ENCODE data around the gene HTT.

Gene HTT

DNA sequence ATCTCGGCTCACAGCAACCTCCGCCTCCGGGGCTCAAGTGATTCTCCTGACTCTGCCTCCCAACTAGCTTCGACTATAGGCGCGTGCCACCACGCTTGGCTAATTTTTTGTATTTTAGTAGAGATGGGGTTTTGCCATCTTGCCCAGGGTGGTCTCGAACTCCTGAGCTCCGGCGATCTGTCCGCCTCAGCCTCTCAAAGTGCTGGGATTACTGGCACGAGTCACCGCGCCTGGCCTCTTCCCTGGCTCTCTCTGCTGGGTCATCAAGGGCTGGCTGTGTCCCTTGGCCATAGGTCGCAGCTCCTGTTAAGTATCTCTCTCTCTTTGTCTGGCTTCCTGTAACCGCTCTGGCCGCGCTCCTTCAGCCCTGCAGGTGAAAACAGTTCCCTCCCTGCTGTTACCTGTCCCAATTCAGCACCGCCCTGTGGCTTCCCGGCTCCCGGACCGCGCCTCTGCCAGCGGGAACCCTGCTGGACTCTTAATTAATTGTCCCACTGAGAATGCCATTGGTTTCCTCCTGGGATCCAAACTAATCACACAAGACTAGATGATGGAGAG, 217.0 kb downstream of the HTT start:
- Mint-ChIP-seq H3K9me3 (no peaks in the 10 kb centered on the region), H3K36me3 (no peaks in the 10 kb centered on the region), H3K27ac (peak overlapping the region; percentile 70), H3K4me3 (peak overlapping the region; percentile 89 to 91), H3K27me3 (peaks cover 19 to 37% of the 10 kb centered on the region in 2 donors), H3K4me1 (peaks cover 15 to 25% of the 10 kb centered on the region in 2 donors)
- DNase-seq = no peak
- ATAC-seq (replicated peaks) = no peak

DNA sequence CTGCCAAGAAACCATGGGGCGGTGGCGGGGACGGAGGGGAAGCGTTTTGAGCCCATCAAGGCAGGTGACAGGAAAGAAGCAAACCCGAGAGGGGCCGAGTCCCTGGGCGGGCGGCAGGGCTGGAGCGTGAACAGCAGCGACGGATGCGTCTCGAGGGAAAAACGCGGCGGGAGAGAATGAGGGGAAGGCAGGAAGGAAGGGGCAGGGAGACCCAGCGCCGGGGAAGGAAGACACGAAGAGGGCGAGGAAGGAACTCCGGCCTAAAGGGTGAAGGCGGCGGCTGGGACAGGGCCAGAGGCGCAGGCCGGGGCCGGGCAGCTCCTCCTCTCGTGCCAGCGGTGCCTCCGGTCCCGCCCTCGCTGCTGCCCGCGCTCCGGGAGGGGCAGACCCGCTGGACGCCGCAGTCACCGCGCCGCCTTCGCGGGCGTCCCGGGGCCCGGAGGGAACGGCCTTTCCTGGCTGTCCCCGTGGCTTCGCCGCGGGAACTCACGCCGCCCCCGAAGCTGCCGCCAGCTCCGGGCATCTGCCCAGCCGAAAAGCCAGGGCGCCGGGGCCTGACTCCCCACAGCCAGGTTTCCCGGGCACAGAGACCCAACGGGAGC, 217.6 kb downstream of the HTT start:
- Mint-ChIP-seq H3K4me3 (peak overlapping the region; percentile 89 to 91), H3K27ac (peak overlapping the region; percentile 70), H3K27me3 (peaks cover 19 to 37% of the 10 kb centered on the region in 2 donors), H3K36me3 (no peaks in the 10 kb centered on the region), H3K9me3 (no peaks in the 10 kb centered on the region), H3K4me1 (peaks cover 11 to 19% of the 10 kb centered on the region in 2 donors)
- peak; percentile 44 to 45 for ATAC-seq (replicated peaks)
- no peak for DNase-seq

DNA sequence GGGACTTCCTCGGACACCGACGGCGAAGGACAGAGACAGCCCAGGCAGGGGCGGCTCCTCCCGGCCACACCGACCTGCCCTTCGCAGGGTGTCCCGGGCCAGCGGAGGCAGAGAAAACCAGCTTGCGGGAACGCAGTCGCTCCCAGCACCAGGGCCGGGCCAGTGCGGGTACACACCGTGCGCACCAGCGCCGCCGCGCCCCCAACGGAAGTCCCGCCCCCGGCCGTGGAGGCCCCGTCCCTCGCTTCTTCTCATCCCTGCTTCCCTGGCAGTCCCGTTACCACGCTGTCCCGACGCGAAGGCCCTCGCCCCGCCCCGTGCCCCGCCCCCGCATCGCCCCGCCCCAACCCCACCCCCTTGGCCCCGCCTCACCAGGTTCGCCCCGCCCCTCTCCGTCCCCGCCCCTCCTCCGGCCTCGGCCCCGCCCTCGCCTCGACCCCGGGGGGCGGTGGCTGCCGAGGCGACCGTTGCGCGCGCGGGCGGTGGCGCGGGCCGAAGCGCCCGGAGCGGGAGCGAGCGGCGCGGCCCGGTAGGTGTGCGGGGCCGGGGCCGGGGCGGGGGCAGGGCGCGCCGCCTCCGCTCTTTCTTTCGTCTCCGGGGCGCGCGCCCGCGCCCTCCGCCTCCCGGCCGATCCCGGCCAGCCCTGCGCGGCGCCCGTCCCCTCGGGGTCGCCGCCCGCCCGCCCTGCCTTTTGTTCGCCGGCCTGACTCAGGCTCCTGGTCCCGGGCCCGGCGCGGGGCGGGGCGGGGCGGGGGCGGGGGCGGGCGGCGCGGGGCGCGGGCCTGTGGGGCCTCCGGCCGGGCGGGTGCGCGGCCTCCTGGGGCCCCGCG, 218.3 kb downstream of the HTT start, which contains the start of gene RGS12:
Gene RGS12 (plus strand): TSS at position 451 of the 830 bp plus-strand sequence. CDS start 23,150 bp downstream, outside the sequence.
- DNase-seq (peak; percentile 78), ATAC-seq (replicated peaks) (peak; percentile 89 to 90)
- peaks cover 19 to 37% of the 10 kb centered on the region in 2 donors for H3K27me3 Mint-ChIP-seq
- peak within 1 kb of the TSS; percentile 89 to 91 for H3K4me3 Mint-ChIP-seq
- no peaks in the 10 kb centered on the region for H3K36me3 Mint-ChIP-seq
- H3K9me3 Mint-ChIP-seq = peaks cover 0 to 2% of the 10 kb centered on the region in 2 donors
- H3K4me1 Mint-ChIP-seq = peaks cover 11 to 19% of the 10 kb centered on the region in 2 donors
- H3K27ac Mint-ChIP-seq = peak within 1 kb of the TSS; percentile 70

Measured in stimulated activated naive B cell treated with anti-CD40 and anti-IgM and Interleukin-4, amounts not matched to agents 10 μg/mL and 1 μg/mL and 100 μg/mL, for 72 hours (primary cell).